ENCODE data around the gene SLC30A1. TPM values are rescaled to one million over a fixed set of nuclear protein-coding genes. Genes with fewer than 3 reads are reported as not detected.

SLC30A1 gene
- 6.9 and 7.2 TPM in 2 replicates for polyA plus RNA-seq (2012; rRNA removed)
- polyA plus RNA-seq (2012; cell fraction: cytosol; rRNA removed), result 8.1 and 9.4 TPM in 2 replicates
- 8.6 and 10.0 TPM in 2 replicates for polyA plus RNA-seq (2012; cell fraction: nucleus; rRNA removed)

- CTCF ChIA-PET, result interaction anchor here (1.0 to 3.1 kb wide), 11 partner anchors 9 to 102 kb away, joined by 3 to 31 read pairs (median 5); no protein-coding TSS in a partner anchor
- TF ChIP-seq PBX3 (IDR thresholded peaks at IDR 0.05), result peak; percentile 54
- TF ChIP-seq ZBTB33 (IDR thresholded peaks at IDR 0.05; ENCODE audit: borderline replicate concordance, low read depth), result no peak
- peak in 1 of 2 experiments; percentile 40; a peak in 2 of 4 replicates for TF ChIP-seq EP300 (IDR thresholded peaks at IDR 0.05; ENCODE audit: borderline replicate concordance in 1 of 2, low read depth in 1 of 2, low read length in 1 of 2)
- 0 out of 2 replicates have a peak, but pooled peaks have one; percentile 14 for TF ChIP-seq TCF12 (IDR thresholded peaks at IDR 0.05)
- TF ChIP-seq CHD2 (IDR thresholded peaks at IDR 0.05; ENCODE audit: low read length, partially characterized antibody), result peak; percentile 72
- peak; percentile 29; the same call in 1 of the 2 replicates for TF ChIP-seq NFIC (IDR thresholded peaks at IDR 0.05; ENCODE audit: borderline replicate concordance)
- TF ChIP-seq REST (IDR thresholded peaks at IDR 0.05; ENCODE audit: low read depth, low read length), result peak; percentile 44; the same call in 1 of the 2 replicates
- TF ChIP-seq MAX (IDR thresholded peaks at IDR 0.05; ENCODE audit: low read depth), result no peak; the same call in 1 of the 2 replicates
- 0 out of 2 replicates have a peak, but pooled peaks have one; percentile 63 for TF ChIP-seq FOXM1 (IDR thresholded peaks at IDR 0.05; ENCODE audit: low read depth)
- TF ChIP-seq RAD21 (IDR thresholded peaks at IDR 0.05; ENCODE audit: low read length), result no peak
- no peak for TF ChIP-seq GATA2 (CRISPR knock-in tag; IDR thresholded peaks at IDR 0.05)
- TF ChIP-seq MEF2A (IDR thresholded peaks at IDR 0.05; ENCODE audit: borderline replicate concordance, low read depth), result no peak
- TF ChIP-seq POLR2AphosphoS5 (IDR thresholded peaks at IDR 0.05; ENCODE audit: low read depth, low read length), result peak; percentile 93
- peak; percentile 51; the same call in 1 of the 2 replicates for TF ChIP-seq RXRA (IDR thresholded peaks at IDR 0.05; ENCODE audit: borderline replicate concordance, low read depth)
- TF ChIP-seq JUND (IDR thresholded peaks at IDR 0.05), result peak; percentile 56
- TF ChIP-seq CTCF (IDR thresholded peaks at IDR 0.05), result no peak
- TF ChIP-seq IRF3 (IDR thresholded peaks at IDR 0.05; ENCODE audit: low read depth, low read length), result peak; percentile 24; the same call in 1 of the 2 replicates
- peak; percentile 81; the same call in 1 of the 2 replicates for TF ChIP-seq SIN3A (IDR thresholded peaks at IDR 0.05; ENCODE audit: borderline replicate concordance, low read depth, low read length)
- TF ChIP-seq TAF1 (IDR thresholded peaks at IDR 0.05; ENCODE audit: borderline replicate concordance, low read depth, low read length), result peak; percentile 88
- no peak for TF ChIP-seq SMC3 (IDR thresholded peaks at IDR 0.05; ENCODE audit: low read depth, low read length)
- peak; percentile 91 for TF ChIP-seq RFX5 (IDR thresholded peaks at IDR 0.05; ENCODE audit: low read length)
Measured at GRCh38 chr1:211578640-211579439, at the start of gene SLC30A1. SLC30A1 (minus strand) TSS chr1:211579161; CDS start chr1:211578612, 549 bp downstream.

More at GRCh38 chr1:211578640-211579439, at the start of gene SLC30A1:
- H3K9ac ChIP-seq, result peak within 1 kb of the TSS; percentile 66
- no peaks in the 10 kb centered on the region for H3F3A ChIP-seq (replicated peaks; ENCODE audit: insufficient read depth)
- H3K9me2 ChIP-seq, result no peaks in the 10 kb centered on the region
- WGBS (ENCODE audit: low lambda C conversion rate), result 1% methylated on average over 14 of the region's 98 CpGs
- peaks cover 51% of the 10 kb centered on the region for H3K79me2 ChIP-seq (ENCODE audit: insufficient read depth)
- H2AFZ ChIP-seq (ENCODE audit: low read depth), result peak within 1 kb of the TSS; percentile 86
- peaks cover 20 to 23% of the 10 kb centered on the region in 2 experiments for H3K36me3 ChIP-seq (replicated peaks in 1 of 2; ENCODE audit: control insufficient read depth in 1 of 2, insufficient read depth in 2 of 2, low read length in 1 of 2)
- H4K20me1 ChIP-seq (ENCODE audit: insufficient read depth), result peaks cover 44% of the 10 kb centered on the region
- DNase-seq, result peak; percentile 100
- peak within 1 kb of the TSS; percentile 89 for H3K4me2 ChIP-seq
- H3K4me1 ChIP-seq (ENCODE audit: control insufficient read depth in 1 of 2, insufficient read depth in 2 of 2, low read depth in 1 of 2, low read length in 1 of 2), result peaks cover 25 to 29% of the 10 kb centered on the region in 2 experiments; a peak in 3 of 4 replicates
- POLR2A ChIA-PET, result interaction anchor here (1.1 kb wide), 2 partner anchors 64 to 86 kb away, joined by 3 to 5 read pairs; partner anchors contain the start of gene RD3
- no peaks in the 10 kb centered on the region for H3K9me3 ChIP-seq
- H3K4me3 ChIP-seq (ENCODE audit: low read depth in 2 of 2, low read length in 1 of 2), result peak within 1 kb of the TSS; percentile 89 to 98
- no peaks in the 10 kb centered on the region for H3K27me3 ChIP-seq (ENCODE audit: insufficient read depth)
- peak within 1 kb of the TSS; percentile 78 to 95 for H3K27ac ChIP-seq (ENCODE audit: low read depth in 2 of 2, low read length in 1 of 2)

Measured in SK-N-SH (cell line).